Mesenchymal stem cell (in vitro differentiated cells and primary cell): ENCODE measurements around the gene PDK2.

Experiments used
- DNase-seq: peaks from one replicate; pipeline ENCODE4 v3.0.0-alpha.2; 2013
- H2AFZ ChIP-seq: one replicate; pipeline ENCODE4 v1.6.1; 2013; ENCODE audit warnings: low read depth, mild to moderate bottlenecking, control low read depth, inconsistent platforms, low read length, moderate library complexity
- H2AK5ac ChIP-seq: 2 replicates; pipeline ENCODE4 v1.6.1; 2013; ENCODE audit warnings: low read length, moderate library complexity, mild to moderate bottlenecking, inconsistent platforms; ENCODE audit not compliant: severe bottlenecking
- H2BK120ac ChIP-seq: one replicate; pipeline ENCODE4 v1.6.1; 2013; ENCODE audit warnings: low read depth, mild to moderate bottlenecking, inconsistent platforms, low read length, moderate library complexity
- H2BK12ac ChIP-seq, 2 experiments: one replicate each; pipeline ENCODE4 v1.6.1; 2013; ENCODE audit warnings: inconsistent platforms in 2 of 2, low read length in 2 of 2, mild to moderate bottlenecking in 2 of 2, moderate library complexity in 2 of 2, control low read depth in 1 of 2
- H2BK15ac ChIP-seq: one replicate; pipeline ENCODE4 v1.6.1; 2013; ENCODE audit warnings: mild to moderate bottlenecking, low read depth, inconsistent platforms; ENCODE audit not compliant: poor library complexity, severe bottlenecking
- H2BK5ac ChIP-seq: 2 replicates; pipeline ENCODE4 v1.6.1; 2013; ENCODE audit warnings: low read depth, mild to moderate bottlenecking, low read length, control low read depth, inconsistent platforms; ENCODE audit not compliant: poor library complexity, severe bottlenecking
- H3K14ac ChIP-seq, 2 experiments: one replicate each; pipeline ENCODE4 v1.6.1; 2013; ENCODE audit warnings: inconsistent platforms in 2 of 2, low read length in 2 of 2, control low read depth in 1 of 2, mild to moderate bottlenecking in 1 of 2, moderate library complexity in 1 of 2
- H3K18ac ChIP-seq, 2 experiments: one replicate each; pipeline ENCODE4 v1.6.1; 2013; ENCODE audit warnings: inconsistent platforms in 2 of 2, low read length in 2 of 2, control low read depth in 1 of 2, low read depth in 1 of 2, mild to moderate bottlenecking in 1 of 2
- H3K23ac ChIP-seq, 2 experiments: one replicate each; pipeline ENCODE4 v1.6.1; 2013; ENCODE audit warnings: inconsistent platforms in 2 of 2, low read length in 2 of 2, mild to moderate bottlenecking in 2 of 2, moderate library complexity in 2 of 2, control low read depth in 1 of 2
- H3K27ac ChIP-seq: 2 replicates; pipeline ENCODE4 v1.5.1; 2013; ENCODE audit warnings: mild to moderate bottlenecking, moderate library complexity, low read length, control low read depth, inconsistent platforms; ENCODE audit not compliant: poor library complexity, severe bottlenecking
- H3K27me3 ChIP-seq, 2 experiments: 2 replicates each; pipeline versions ENCODE4 v1.6.1 to v1.7.0; 2013; ENCODE audit warnings: low read length in 2 of 2, mild to moderate bottlenecking in 2 of 2, moderate library complexity in 2 of 2, control low read depth in 1 of 2, inconsistent platforms in 1 of 2; ENCODE audit not compliant: control insufficient read depth in 1 of 2, insufficient read depth in 1 of 2
- H3K36me3 ChIP-seq, 2 experiments: 2 replicates each; pipeline versions ENCODE4 v1.6.1 to v1.7.0; 2013; ENCODE audit warnings: low read length in 2 of 2, control low read depth in 1 of 2, inconsistent platforms in 1 of 2, low read depth in 1 of 2, mild to moderate bottlenecking in 1 of 2; ENCODE audit not compliant: insufficient read depth in 2 of 2, control insufficient read depth in 1 of 2
- H3K4ac ChIP-seq, 2 experiments: one replicate each; pipeline ENCODE4 v1.6.1; 2013; ENCODE audit warnings: inconsistent platforms in 2 of 2, low read length in 2 of 2, mild to moderate bottlenecking in 2 of 2, moderate library complexity in 2 of 2, control low read depth in 1 of 2, low read depth in 1 of 2
- H3K4me1 ChIP-seq: 2 replicates; pipeline ENCODE4 v1.6.1; 2013; ENCODE audit warnings: low read depth, low read length, control low read depth; ENCODE audit not compliant: control insufficient read depth, insufficient read depth
- H3K4me2 ChIP-seq: 2 replicates; pipeline ENCODE4 v1.6.1; 2013; ENCODE audit warnings: low read length, mild to moderate bottlenecking, inconsistent platforms; ENCODE audit not compliant: poor library complexity, severe bottlenecking
- H3K4me3 ChIP-seq, 2 experiments: 2 replicates each; pipeline versions ENCODE4 v1.5.1 to v1.7.0; 2013; ENCODE audit warnings: low read length in 2 of 2, mild to moderate bottlenecking in 2 of 2, control low read depth in 1 of 2, low read depth in 1 of 2; ENCODE audit not compliant: insufficient read depth in 1 of 2
- H3K79me1 ChIP-seq: replicated peaks from 2 replicates; pipeline ENCODE4 v1.6.1; 2013; ENCODE audit warnings: mild to moderate bottlenecking, control low read depth, low read length, inconsistent platforms; ENCODE audit not compliant: poor library complexity, severe bottlenecking
- H3K9ac ChIP-seq: 2 replicates; pipeline ENCODE4 v1.7.0; 2013; ENCODE audit warnings: mild to moderate bottlenecking, low read length, moderate library complexity
- H3K9me3 ChIP-seq: 2 replicates; pipeline ENCODE4 v1.7.0; 2013; ENCODE audit warnings: mild to moderate bottlenecking, low read length; ENCODE audit not compliant: control insufficient read depth
- H4K8ac ChIP-seq: one replicate; pipeline ENCODE4 v1.6.1; 2013; ENCODE audit warnings: inconsistent platforms, mild to moderate bottlenecking, low read length, moderate library complexity
- H4K91ac ChIP-seq: one replicate; pipeline ENCODE4 v1.6.1; 2013; ENCODE audit warnings: mild to moderate bottlenecking, low read length, inconsistent platforms
- WGBS: methylation state at CpG from one replicate; pipeline ENCODE4 v1.1.7; 2013; ENCODE audit warnings: mixed read lengths; 5-methylcytosine and 5-hydroxymethylcytosine counted together

Gene PDK2

DNA sequence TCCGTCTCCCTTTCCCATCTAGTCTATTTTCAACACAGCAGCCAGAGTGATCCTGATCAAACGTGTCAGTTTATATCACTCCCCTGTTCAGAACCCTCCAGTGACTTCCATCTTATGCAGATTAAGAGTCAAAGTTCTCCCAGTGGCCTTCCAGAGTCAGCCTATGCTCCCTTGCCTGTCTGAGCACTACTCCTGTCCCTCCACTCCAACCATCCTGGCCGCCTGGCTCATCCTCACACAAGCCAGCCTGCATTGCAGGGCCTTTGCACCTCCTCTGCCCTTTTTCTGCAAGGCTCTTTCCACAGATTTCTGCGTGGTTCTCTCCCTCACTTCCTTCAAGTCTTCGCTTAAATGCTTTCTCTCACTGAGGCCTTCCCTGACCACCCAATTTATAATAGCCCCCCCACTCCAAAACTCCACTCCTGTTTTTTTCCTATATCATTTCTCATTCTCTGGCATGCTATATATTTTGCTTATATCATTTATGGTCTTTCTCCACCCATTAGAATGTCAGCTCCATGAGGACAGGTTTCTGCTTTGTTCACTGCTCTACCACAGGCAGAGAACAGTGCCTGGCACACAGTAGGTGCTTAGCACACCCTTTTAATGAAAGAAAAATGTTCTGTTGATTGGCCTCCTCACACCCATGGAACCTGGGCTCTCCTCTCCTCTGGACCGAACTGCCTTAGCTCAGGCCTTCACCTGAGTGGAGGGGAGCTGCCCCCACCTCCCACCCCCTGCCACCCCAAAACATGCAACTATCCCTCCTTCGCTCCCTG is 25.5 kb downstream of the PDK2 start:
- no peak overlapping the region for H2AFZ ChIP-seq
- H2BK12ac ChIP-seq = no peak overlapping the region
- no peak overlapping the region for H3K4me3 ChIP-seq
- no peak overlapping the region for H3K4me2 ChIP-seq
- H2BK5ac ChIP-seq = no peak overlapping the region
- H3K18ac ChIP-seq = no peak overlapping the region
- H2AK5ac ChIP-seq = no peak overlapping the region
- no peak overlapping the region for H3K9ac ChIP-seq
- H3K9me3 ChIP-seq = no peaks in the 10 kb centered on the region
- DNase-seq = no peak
- no peak overlapping the region for H4K8ac ChIP-seq
- no peak overlapping the region for H3K4ac ChIP-seq
- no peak overlapping the region for H4K91ac ChIP-seq
- H3K27me3 ChIP-seq = peaks cover 0 to 34% of the 10 kb centered on the region in 2 experiments
- no peak overlapping the region for H2BK120ac ChIP-seq
- H3K23ac ChIP-seq = no peak overlapping the region
- no peak overlapping the region for H3K27ac ChIP-seq
- peaks cover 0 to 53% of the 10 kb centered on the region in 2 experiments for H3K36me3 ChIP-seq
- no peak overlapping the region for H3K14ac ChIP-seq
- H3K4me1 ChIP-seq = peaks cover 37% of the 10 kb centered on the region
- no peak overlapping the region for H2BK15ac ChIP-seq
- WGBS = 87% methylated on average over 7 of the region's 7 CpGs
- H3K79me1 ChIP-seq = peaks cover 25% of the 10 kb centered on the region

DNA sequence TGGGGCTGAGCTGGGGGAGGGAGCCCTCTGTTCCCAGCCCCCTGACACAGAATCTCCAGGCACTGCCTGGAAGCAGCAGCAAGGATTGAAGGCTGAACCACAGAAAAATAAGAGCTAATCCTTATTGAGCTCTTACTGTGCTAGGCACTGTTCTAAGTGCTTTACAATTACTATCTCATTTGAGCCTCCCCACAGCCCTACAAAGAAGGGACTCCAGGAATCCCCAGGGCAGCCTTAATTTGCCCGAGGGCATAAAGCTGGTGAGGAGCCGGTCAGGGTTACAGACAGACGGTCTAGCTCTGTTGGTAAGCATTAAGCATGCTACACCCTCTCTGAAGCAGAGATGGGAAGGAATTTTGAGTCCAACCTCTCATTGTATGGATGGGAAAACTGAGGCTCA is 27.8 kb downstream of the PDK2 start:
- H4K8ac ChIP-seq = peak overlapping the region; percentile 93
- no peak for DNase-seq
- H3K4ac ChIP-seq = peak overlapping the region; percentile 1 to 47
- no peak overlapping the region for H3K4me3 ChIP-seq
- no peak overlapping the region for H3K23ac ChIP-seq
- peak overlapping the region; percentile 3 to 79 for H3K18ac ChIP-seq
- peak overlapping the region; percentile 14 for H2AK5ac ChIP-seq
- H3K27me3 ChIP-seq = peaks cover 0 to 25% of the 10 kb centered on the region in 2 experiments
- H2BK120ac ChIP-seq = peak overlapping the region; percentile 12
- H3K9ac ChIP-seq = peak overlapping the region; percentile 56
- H3K27ac ChIP-seq = peak overlapping the region; percentile 96
- H4K91ac ChIP-seq = peak overlapping the region; percentile 65
- peaks cover 26% of the 10 kb centered on the region for H3K79me1 ChIP-seq
- H2BK15ac ChIP-seq = no peak overlapping the region
- peak overlapping the region in 1 of 2 experiments; percentile 9 for H3K14ac ChIP-seq
- peak overlapping the region; percentile 6 to 87 for H2BK12ac ChIP-seq
- no peaks in the 10 kb centered on the region for H3K9me3 ChIP-seq
- no peak overlapping the region for H3K4me2 ChIP-seq
- H3K36me3 ChIP-seq = peaks cover 0 to 37% of the 10 kb centered on the region in 2 experiments
- H2BK5ac ChIP-seq = no peak overlapping the region
- 96% methylated on average over 3 of the region's 3 CpGs for WGBS
- H2AFZ ChIP-seq = no peak overlapping the region
- peaks cover 28% of the 10 kb centered on the region for H3K4me1 ChIP-seq

DNA sequence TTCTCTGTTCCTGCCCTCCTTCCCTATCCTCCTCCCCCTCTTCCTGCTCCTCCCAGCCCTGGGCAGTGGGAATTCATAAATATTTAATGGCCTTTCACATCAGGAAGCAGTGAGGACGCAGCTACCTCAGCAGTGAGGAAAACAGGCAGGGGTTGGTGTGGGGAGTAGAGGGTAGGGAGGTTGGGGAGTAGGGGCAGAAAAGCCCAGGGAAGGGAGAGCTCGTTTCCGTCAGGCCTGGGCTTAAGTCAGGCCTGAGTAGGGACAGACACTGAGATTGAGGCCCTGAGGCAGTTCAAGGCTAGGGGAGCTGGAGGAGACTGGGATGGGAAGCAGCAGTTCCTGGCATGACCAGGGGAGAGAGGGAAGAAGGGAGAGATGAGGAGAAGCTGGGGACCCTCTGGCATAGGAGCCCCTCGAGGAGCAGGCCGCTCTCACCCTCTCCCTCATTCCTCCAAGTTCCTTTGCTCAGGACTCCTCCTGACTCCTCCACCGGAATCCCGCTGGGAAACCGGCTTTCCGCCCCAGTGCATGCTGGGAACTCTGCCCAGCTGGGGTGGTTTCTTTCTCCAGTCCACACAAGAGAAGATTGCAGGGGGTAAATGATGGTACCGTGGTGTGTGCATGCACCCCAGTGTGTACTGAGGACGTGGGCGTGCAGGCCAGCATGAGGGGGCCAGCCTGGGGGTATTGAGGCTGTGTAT is 28.6 kb downstream of the PDK2 start:
- 44% methylated on average over 10 of the region's 12 CpGs for WGBS

DNA sequence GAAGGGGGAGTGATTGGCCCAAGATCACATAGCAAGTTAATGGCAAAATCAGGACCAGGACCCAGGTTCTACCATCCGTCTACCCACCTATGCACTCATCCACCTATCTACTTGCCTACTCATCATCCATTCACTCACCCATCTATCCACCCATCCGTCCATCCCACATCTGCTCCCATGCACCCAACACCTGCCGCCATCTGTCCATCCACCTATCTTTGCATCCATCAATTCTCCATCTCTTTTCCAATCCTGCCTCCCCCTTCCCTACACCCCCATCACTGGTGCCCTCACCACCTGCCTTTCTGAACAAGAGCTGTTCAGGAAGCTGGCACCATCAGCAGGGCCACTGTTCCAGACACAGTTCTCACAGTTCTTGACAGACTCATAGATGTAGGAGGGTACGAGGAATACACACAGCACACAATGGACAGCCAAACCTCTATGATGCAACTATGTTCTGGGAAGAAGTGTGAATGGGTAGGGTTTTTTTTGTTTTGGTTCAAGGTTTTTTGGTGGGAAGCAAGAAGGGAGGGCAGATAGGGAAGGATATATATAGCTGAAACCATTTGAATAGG is 30.4 kb downstream of the PDK2 start:
- H2BK12ac ChIP-seq = no peak overlapping the region
- no peak overlapping the region for H2AFZ ChIP-seq
- no peak overlapping the region for H3K4me2 ChIP-seq
- H3K18ac ChIP-seq = no peak overlapping the region
- H3K4ac ChIP-seq = no peak overlapping the region
- H4K91ac ChIP-seq = no peak overlapping the region
- H3K36me3 ChIP-seq = peaks cover 0 to 20% of the 10 kb centered on the region in 2 experiments
- 96% methylated on average over 4 of the region's 4 CpGs for WGBS
- H3K23ac ChIP-seq = no peak overlapping the region
- no peak for DNase-seq
- no peak overlapping the region for H2BK120ac ChIP-seq
- peak overlapping the region; percentile 34 for H2AK5ac ChIP-seq
- no peak overlapping the region for H2BK15ac ChIP-seq
- no peak overlapping the region for H3K9ac ChIP-seq
- H3K9me3 ChIP-seq = no peaks in the 10 kb centered on the region
- H3K4me3 ChIP-seq = no peak overlapping the region
- peaks cover 27% of the 10 kb centered on the region for H3K79me1 ChIP-seq
- H3K27ac ChIP-seq = no peak overlapping the region
- no peak overlapping the region for H2BK5ac ChIP-seq
- peak overlapping the region in 1 of 2 experiments; percentile 32 for H3K14ac ChIP-seq
- H3K4me1 ChIP-seq = peaks cover 38% of the 10 kb centered on the region
- H3K27me3 ChIP-seq = peaks cover 0 to 5% of the 10 kb centered on the region in 2 experiments
- no peak overlapping the region for H4K8ac ChIP-seq

More for the DNA sequence above, 28.6 kb downstream of the PDK2 start:
- H4K8ac ChIP-seq = peak overlapping the region; percentile 98
- peak overlapping the region; percentile 37 to 51 for H2BK12ac ChIP-seq
- peak overlapping the region; percentile 60 for H2BK15ac ChIP-seq
- peak overlapping the region; percentile 47 to 95 for H3K4ac ChIP-seq
- H3K14ac ChIP-seq = peak overlapping the region in 1 of 2 experiments; percentile 61
- peaks cover 27% of the 10 kb centered on the region for H3K79me1 ChIP-seq
- peaks cover 0 to 30% of the 10 kb centered on the region in 2 experiments for H3K36me3 ChIP-seq
- peaks cover 32% of the 10 kb centered on the region for H3K4me1 ChIP-seq
- peak overlapping the region; percentile 56 for H3K9ac ChIP-seq
- H3K27me3 ChIP-seq = peaks cover 0 to 19% of the 10 kb centered on the region in 2 experiments
- peak overlapping the region; percentile 64 for H2BK120ac ChIP-seq
- H2BK5ac ChIP-seq = no peak overlapping the region
- DNase-seq = peak; percentile 47
- peak overlapping the region; percentile 26 for H3K4me2 ChIP-seq
- peak overlapping the region; percentile 54 for H2AFZ ChIP-seq
- peak overlapping the region; percentile 84 to 90 for H3K18ac ChIP-seq
- H4K91ac ChIP-seq = peak overlapping the region; percentile 88
- H2AK5ac ChIP-seq = peak overlapping the region; percentile 93
- H3K4me3 ChIP-seq = no peak overlapping the region
- peak overlapping the region in 1 of 2 experiments; percentile 9 for H3K23ac ChIP-seq
- H3K27ac ChIP-seq = peak overlapping the region; percentile 96
- H3K9me3 ChIP-seq = no peaks in the 10 kb centered on the region
